T-helper 1 cell treated with Interleukin-12 subunit alpha and Interleukin-12 subunit beta and Interleukin-4 antibody, amounts not matched to agents 30 μg/mL and 1 μg/mL, for 36 hours (primary cell): Measurements from ENCODE around the gene GNAT2.

Source experiments
- H3K27ac Mint-ChIP-seq: one replicate; pipeline ENCODE4 v1.8.0; 2021; ENCODE audit warnings: mild to moderate bottlenecking, mixed read lengths
- H3K27me3 Mint-ChIP-seq: one replicate; pipeline ENCODE4 v1.8.0; 2021; ENCODE audit warnings: low read depth, mixed read lengths
- H3K36me3 Mint-ChIP-seq: one replicate; pipeline ENCODE4 v1.8.0; 2021; ENCODE audit warnings: low read depth, mixed read lengths
- H3K4me1 Mint-ChIP-seq: one replicate; pipeline ENCODE4 v1.8.0; 2021; ENCODE audit warnings: low read depth, mixed read lengths
- H3K4me3 Mint-ChIP-seq: one replicate; pipeline ENCODE4 v1.8.0; 2021; ENCODE audit warnings: mild to moderate bottlenecking, moderate library complexity, mixed read lengths
- H3K9me3 Mint-ChIP-seq: one replicate; pipeline ENCODE4 v1.8.0; 2021; ENCODE audit warnings: mixed read lengths

GNAT2 gene

GRCh38 chr1:109625601-109626560 is 6.5 kb upstream of the GNAT2 start:
- H3K36me3 Mint-ChIP-seq: peaks cover 22% of the 10 kb centered on the region

GRCh38 chr1:109625176-109625575 is 5.8 kb upstream of the GNAT2 start:
- Mint-ChIP-seq H3K36me3 (peaks cover 22% of the 10 kb centered on the region), H3K27me3 (no peaks in the 10 kb centered on the region), H3K4me1 (peaks cover 37% of the 10 kb centered on the region), H3K27ac (no peak overlapping the region), H3K9me3 (no peaks in the 10 kb centered on the region), H3K4me3 (no peak overlapping the region)

More at GRCh38 chr1:109625601-109626560, 6.5 kb upstream of the GNAT2 start:
- Mint-ChIP-seq H3K27me3 (no peaks in the 10 kb centered on the region), H3K4me1 (peaks cover 37% of the 10 kb centered on the region), H3K27ac (no peak overlapping the region), H3K9me3 (no peaks in the 10 kb centered on the region), H3K4me3 (no peak overlapping the region)

GRCh38 chr1:109624201-109625010 is 5.0 kb upstream of the GNAT2 start:
- Mint-ChIP-seq H3K36me3 (peaks cover 20% of the 10 kb centered on the region), H3K4me3 (peak overlapping the region; percentile 31), H3K27ac (peak overlapping the region; percentile 81), H3K9me3 (no peaks in the 10 kb centered on the region), H3K4me1 (peaks cover 39% of the 10 kb centered on the region), H3K27me3 (no peaks in the 10 kb centered on the region)

GRCh38 chr1:109623601-109624161 is 4.3 kb upstream of the GNAT2 start:
- H3K36me3 Mint-ChIP-seq: peaks cover 21% of the 10 kb centered on the region
- no peaks in the 10 kb centered on the region for H3K9me3 Mint-ChIP-seq
- no peaks in the 10 kb centered on the region for H3K27me3 Mint-ChIP-seq
- peaks cover 46% of the 10 kb centered on the region for H3K4me1 Mint-ChIP-seq
- H3K27ac Mint-ChIP-seq: peak overlapping the region; percentile 81
- H3K4me3 Mint-ChIP-seq: peak overlapping the region; percentile 66

GRCh38 chr1:109622895-109623294 is 3.5 kb upstream of the GNAT2 start:
- Mint-ChIP-seq H3K4me3 (peak overlapping the region; percentile 7), H3K27me3 (no peaks in the 10 kb centered on the region), H3K9me3 (no peaks in the 10 kb centered on the region), H3K36me3 (peaks cover 19% of the 10 kb centered on the region), H3K4me1 (peaks cover 49% of the 10 kb centered on the region), H3K27ac (no peak overlapping the region)

GRCh38 chr1:109622137-109622892 is 2.9 kb upstream of the GNAT2 start:
- no peaks in the 10 kb centered on the region for H3K27me3 Mint-ChIP-seq
- peak overlapping the region; percentile 84 for H3K27ac Mint-ChIP-seq
- peaks cover 53% of the 10 kb centered on the region for H3K4me1 Mint-ChIP-seq

GRCh38 chr1:109621379-109622136 is 2.1 kb upstream of the GNAT2 start:
- Mint-ChIP-seq H3K36me3 (peaks cover 11% of the 10 kb centered on the region), H3K9me3 (no peaks in the 10 kb centered on the region), H3K27me3 (no peaks in the 10 kb centered on the region), H3K4me1 (peaks cover 57% of the 10 kb centered on the region), H3K4me3 (peak overlapping the region; percentile 96), H3K27ac (peak overlapping the region; percentile 94)

More at GRCh38 chr1:109622137-109622892, 2.9 kb upstream of the GNAT2 start:
- peaks cover 15% of the 10 kb centered on the region for H3K36me3 Mint-ChIP-seq
- no peaks in the 10 kb centered on the region for H3K9me3 Mint-ChIP-seq
- peak overlapping the region; percentile 96 for H3K4me3 Mint-ChIP-seq

GRCh38 chr1:109620841-109621286 is 1.4 kb upstream of the GNAT2 start:
- H3K4me3 Mint-ChIP-seq: peak overlapping the region; percentile 96
- H3K36me3 Mint-ChIP-seq: peaks cover 5% of the 10 kb centered on the region
- H3K27me3 Mint-ChIP-seq: no peaks in the 10 kb centered on the region
- H3K9me3 Mint-ChIP-seq: no peaks in the 10 kb centered on the region
- H3K27ac Mint-ChIP-seq: peak overlapping the region; percentile 94
- peaks cover 64% of the 10 kb centered on the region for H3K4me1 Mint-ChIP-seq

GRCh38 chr1:109620401-109620791 is 980 bp upstream of the GNAT2 start:
- no peaks in the 10 kb centered on the region for H3K9me3 Mint-ChIP-seq
- H3K27ac Mint-ChIP-seq: peak overlapping the region; percentile 94
- peak overlapping the region; percentile 96 for H3K4me3 Mint-ChIP-seq
- peaks cover 5% of the 10 kb centered on the region for H3K36me3 Mint-ChIP-seq
- peaks cover 65% of the 10 kb centered on the region for H3K4me1 Mint-ChIP-seq
- no peaks in the 10 kb centered on the region for H3K27me3 Mint-ChIP-seq

- Mint-ChIP-seq H3K27ac (peak overlapping the region; percentile 94), H3K36me3 (peaks cover 5% of the 10 kb centered on the region), H3K9me3 (no peaks in the 10 kb centered on the region), H3K4me3 (peak overlapping the region; percentile 96), H3K27me3 (no peaks in the 10 kb centered on the region), H3K4me1 (peaks cover 56% of the 10 kb centered on the region)
These were observed 498 bp downstream of the GNAT2 start for GRCh38 chr1:109618661-109619575.

GRCh38 chr1:109617291-109617801 is 2.1 kb downstream of the GNAT2 start:
- no peaks in the 10 kb centered on the region for H3K9me3 Mint-ChIP-seq
- no peak overlapping the region for H3K4me3 Mint-ChIP-seq
- peaks cover 5% of the 10 kb centered on the region for H3K36me3 Mint-ChIP-seq
- peaks cover 40% of the 10 kb centered on the region for H3K4me1 Mint-ChIP-seq
- no peaks in the 10 kb centered on the region for H3K27me3 Mint-ChIP-seq
- H3K27ac Mint-ChIP-seq: no peak overlapping the region

GRCh38 chr1:109616391-109616790 is 3.0 kb downstream of the GNAT2 start:
- H3K27ac Mint-ChIP-seq: no peak overlapping the region
- no peak overlapping the region for H3K4me3 Mint-ChIP-seq
- H3K36me3 Mint-ChIP-seq: peaks cover 4% of the 10 kb centered on the region
- no peaks in the 10 kb centered on the region for H3K27me3 Mint-ChIP-seq
- H3K4me1 Mint-ChIP-seq: peaks cover 31% of the 10 kb centered on the region
- no peaks in the 10 kb centered on the region for H3K9me3 Mint-ChIP-seq
